OCI-LY1 (cell line): ENCODE data around the gene DMKN.

Experiments
- H2AFZ ChIP-seq: fragments of 200-600 bp; sonication (generic), shearing (Covaris generic); 2 replicates; pipeline ENCODE4 v1.6.0; 2014; ENCODE audit warnings: antibody characterized with exemption, mild to moderate bottlenecking, low read length
- H3F3A ChIP-seq: fragments of 200-600 bp; sonication (generic), shearing (Covaris generic); 2 replicates; pipeline ENCODE4 v1.6.0; 2014; ENCODE audit warnings: mild to moderate bottlenecking, antibody characterized with exemption, low read length, moderate library complexity; ENCODE audit not compliant: insufficient read depth
- H3K27ac ChIP-seq: fragments of 200-600 bp; sonication (generic); 2 replicates; pipeline ENCODE4 v1.5.1; 2014; ENCODE audit warnings: low read length, mixed run types, mild to moderate bottlenecking, low read depth; ENCODE audit not compliant: poor library complexity, severe bottlenecking
- H3K27me3 ChIP-seq: fragments of 200-600 bp; sonication (generic); 2 replicates; pipeline ENCODE4 v1.6.0; 2014; ENCODE audit warnings: antibody characterized with exemption, mild to moderate bottlenecking, low read length, moderate library complexity; ENCODE audit not compliant: insufficient read depth
- H3K36me3 ChIP-seq: fragments of 200-600 bp; sonication (generic); 2 replicates; pipeline ENCODE4 v1.6.1; 2014; ENCODE audit warnings: mild to moderate bottlenecking, antibody characterized with exemption, low read length, moderate library complexity, mixed read lengths; ENCODE audit not compliant: insufficient read depth
- H3K4me1 ChIP-seq: fragments of 200-600 bp; sonication (generic); 2 replicates; pipeline ENCODE4 v1.5.1; 2014; ENCODE audit warnings: mild to moderate bottlenecking, low read length, moderate library complexity; ENCODE audit not compliant: insufficient read depth, severe bottlenecking
- H3K4me2 ChIP-seq: fragments of 200-600 bp; sonication (generic), shearing (Covaris generic); 2 replicates; pipeline ENCODE4 v1.6.1; 2014; ENCODE audit warnings: low read length
- H3K4me3 ChIP-seq: fragments of 200-600 bp; sonication (generic); 2 replicates; pipeline ENCODE4 v1.5.1; 2014; ENCODE audit warnings: low read length, low read depth, mild to moderate bottlenecking, mixed read lengths; ENCODE audit not compliant: poor library complexity, severe bottlenecking
- H3K79me2 ChIP-seq: fragments of 200-600 bp; shearing (Covaris generic); 2 replicates; pipeline ENCODE4 v1.6.1; 2016; ENCODE audit warnings: mixed run types, low read length, mixed read lengths; ENCODE audit not compliant: insufficient read depth
- H3K9ac ChIP-seq: fragments of 200-600 bp; sonication (generic), shearing (Covaris generic); 2 replicates; pipeline ENCODE4 v1.6.1; 2014; ENCODE audit warnings: mild to moderate bottlenecking, low read length, mixed read lengths
- H3K9me2 ChIP-seq: fragments of 200-600 bp; sonication (generic), shearing (Covaris generic); 2 replicates; pipeline ENCODE4 v1.6.1; 2014; ENCODE audit warnings: low read depth, mild to moderate bottlenecking, low read length, mixed read lengths
- H3K9me3 ChIP-seq: fragments of 200-600 bp; shearing (Covaris generic); 2 replicates; pipeline ENCODE4 v1.6.1; 2014; ENCODE audit warnings: low read length, mixed read lengths
- H4K20me1 ChIP-seq: fragments of 200-600 bp; sonication (generic), shearing (Covaris generic); 2 replicates; pipeline ENCODE4 v1.6.0; 2016; ENCODE audit warnings: mild to moderate bottlenecking, low read length; ENCODE audit not compliant: insufficient read depth
- CTCF ChIP-seq: fragments of 200-600 bp; sonication (generic), shearing (Covaris generic); IDR thresholded peaks from 2 replicates; pipeline ENCODE4 v1.5.1; 2017; ENCODE audit warnings: mild to moderate bottlenecking, antibody characterized with exemption, low read length, moderate library complexity, mixed read lengths
- EZH2 ChIP-seq: fragments of 200-600 bp; sonication (generic), shearing (Covaris generic); IDR thresholded peaks from 2 replicates; pipeline ENCODE4 v1.8.0; 2017; ENCODE audit warnings: borderline replicate concordance, mixed run types, mild to moderate bottlenecking, antibody characterized with exemption, low read length, moderate library complexity, mixed read lengths

DMKN gene

GRCh38 chr19:35457173-35457572 is 56.3 kb downstream of the DMKN start:
- no peaks in the 10 kb centered on the region for H4K20me1 ChIP-seq
- no peak overlapping the region for H3K9ac ChIP-seq
- H3K4me2 ChIP-seq, result no peak overlapping the region
- no peak overlapping the region for H2AFZ ChIP-seq
- peaks cover 4% of the 10 kb centered on the region; the same call in 1 of the 2 replicates for H3K27me3 ChIP-seq
- no peak overlapping the region for H3K4me3 ChIP-seq
- no peaks in the 10 kb centered on the region for H3K9me2 ChIP-seq
- no peaks in the 10 kb centered on the region for H3K36me3 ChIP-seq
- no peak for TF ChIP-seq EZH2
- no peak for TF ChIP-seq CTCF
- no peaks in the 10 kb centered on the region for H3K79me2 ChIP-seq
- no peaks in the 10 kb centered on the region for H3K9me3 ChIP-seq
- no peak overlapping the region for H3K27ac ChIP-seq
- H3K4me1 ChIP-seq, result no peaks in the 10 kb centered on the region
- no peaks in the 10 kb centered on the region for H3F3A ChIP-seq

- Histone ChIP-seq H3K4me2 (no peak overlapping the region), H3K79me2 (no peaks in the 10 kb centered on the region), H3K9me2 (no peaks in the 10 kb centered on the region), H3K27ac (no peak overlapping the region), H3K36me3 (no peaks in the 10 kb centered on the region), H4K20me1 (no peaks in the 10 kb centered on the region), H2AFZ (no peak overlapping the region), H3K4me3 (no peak overlapping the region), H3K4me1 (no peaks in the 10 kb centered on the region), H3K9me3 (no peaks in the 10 kb centered on the region), H3K27me3 (peaks cover 4% of the 10 kb centered on the region; the same call in 1 of the 2 replicates), H3F3A (no peaks in the 10 kb centered on the region), H3K9ac (no peak overlapping the region)
- TF ChIP-seq CTCF, result no peak
- no peak for TF ChIP-seq EZH2
Observed at GRCh38 chr19:35455616-35456201, 57.7 kb downstream of the DMKN start.

GRCh38 chr19:35454663-35455062 is 58.8 kb downstream of the DMKN start:
- no peak overlapping the region for H2AFZ ChIP-seq
- no peaks in the 10 kb centered on the region for H3F3A ChIP-seq
- H3K27ac ChIP-seq, result no peak overlapping the region
- no peaks in the 10 kb centered on the region for H4K20me1 ChIP-seq
- no peaks in the 10 kb centered on the region for H3K4me1 ChIP-seq
- H3K9me2 ChIP-seq, result no peaks in the 10 kb centered on the region
- no peaks in the 10 kb centered on the region for H3K36me3 ChIP-seq
- 0 out of 2 replicates have a peak, but pooled peaks cover 6% of the 10 kb centered on the region for H3K27me3 ChIP-seq
- no peaks in the 10 kb centered on the region for H3K9me3 ChIP-seq
- H3K4me2 ChIP-seq, result no peak overlapping the region
- H3K4me3 ChIP-seq, result no peak overlapping the region
- TF ChIP-seq EZH2 (no peak), CTCF (no peak)
- H3K9ac ChIP-seq, result no peak overlapping the region
- no peaks in the 10 kb centered on the region for H3K79me2 ChIP-seq
